ENCODE measurements around the gene SLIT3. TPM values are rescaled to one million over a fixed set of nuclear protein-coding genes. Genes with fewer than 3 reads are reported as not detected.

The SLIT3 gene
- total and polyA plus RNA-seq, 2 experiments from 2014 or later = 0.59 to 0.71 TPM

- Mint-ChIP-seq H3K27ac (no peak overlapping the region), H3K4me3 (no peak overlapping the region; the same call in 2 of the 3 replicates), H3K9me3 (no peaks in the 10 kb centered on the region; the same call in 2 of the 3 replicates), H3K4me1 (peaks cover 22% of the 10 kb centered on the region), H3K27me3 (ENCODE audit: insufficient read depth, low read depth, poor library complexity) (peaks cover 39% of the 10 kb centered on the region), H3K36me3 (ENCODE audit: low read depth) (no peaks in the 10 kb centered on the region)
- H2AFZ ChIP-seq = no peak overlapping the region
- no peaks in the 10 kb centered on the region for H3F3A ChIP-seq (replicated peaks; ENCODE audit: low read depth)
- H3K4me2 ChIP-seq = 0 out of 2 replicates have a peak overlapping the region, but pooled peaks have one; percentile 89
- H3K4me1 ChIP-seq (ENCODE audit: insufficient read depth) = peaks cover 11% of the 10 kb centered on the region
- no peak overlapping the region for H3K27ac ChIP-seq (ENCODE audit: low read depth)
- no peak for TF ChIP-seq CREB1 (CRISPR knock-in tag; IDR thresholded peaks at IDR 0.05; ENCODE audit: low read depth)
- DNase-seq (ENCODE audit: low spot score) (no peak), ATAC-seq (no peak)
- H4K20me1 ChIP-seq (replicated peaks; ENCODE audit: insufficient read depth) = no peaks in the 10 kb centered on the region
- H3K27me3 ChIP-seq (ENCODE audit: insufficient read depth) = peaks cover 45% of the 10 kb centered on the region
- H3K9me2 ChIP-seq (ENCODE audit: insufficient read depth) = no peaks in the 10 kb centered on the region
- H3K79me2 ChIP-seq (replicated peaks; ENCODE audit: insufficient read depth) = no peaks in the 10 kb centered on the region
- no peaks in the 10 kb centered on the region for H3K36me3 ChIP-seq (ENCODE audit: insufficient read depth)
- no peak overlapping the region for H3K4me3 ChIP-seq
Measured at GRCh38 chr5:169299191-169299662, 1.7 kb downstream of the SLIT3 start.

GRCh38 chr5:169298193-169298592 lies 2.7 kb downstream of the SLIT3 start:
- H3K27ac Mint-ChIP-seq = no peak overlapping the region
- Histone ChIP-seq H3K4me1 (ENCODE audit: insufficient read depth) (peaks cover 11% of the 10 kb centered on the region), H3K4me2 (no peak overlapping the region), H3K9me2 (ENCODE audit: insufficient read depth) (no peaks in the 10 kb centered on the region), H3K36me3 (ENCODE audit: insufficient read depth) (no peaks in the 10 kb centered on the region), H3K79me2 (replicated peaks; ENCODE audit: insufficient read depth) (no peaks in the 10 kb centered on the region), H3K4me3 (no peak overlapping the region), H3K27me3 (ENCODE audit: insufficient read depth) (peaks cover 45% of the 10 kb centered on the region), H3K27ac (ENCODE audit: low read depth) (no peak overlapping the region), H3F3A (replicated peaks; ENCODE audit: low read depth) (no peaks in the 10 kb centered on the region), H2AFZ (no peak overlapping the region), H4K20me1 (replicated peaks; ENCODE audit: insufficient read depth) (no peaks in the 10 kb centered on the region)
- DNase-seq (ENCODE audit: low spot score) = no peak
- no peaks in the 10 kb centered on the region for H3K36me3 Mint-ChIP-seq (ENCODE audit: low read depth)
- H3K4me3 Mint-ChIP-seq = no peak overlapping the region
- H3K27me3 Mint-ChIP-seq (ENCODE audit: insufficient read depth, low read depth, poor library complexity) = peaks cover 39% of the 10 kb centered on the region
- peaks cover 22% of the 10 kb centered on the region for H3K4me1 Mint-ChIP-seq
- ATAC-seq = no peak
- no peaks in the 10 kb centered on the region; the same call in 2 of the 3 replicates for H3K9me3 Mint-ChIP-seq
- TF ChIP-seq CREB1 (CRISPR knock-in tag; IDR thresholded peaks at IDR 0.05; ENCODE audit: low read depth) = no peak
- TF ChIP-seq NANOG (IDR thresholded peaks at IDR 0.05; ENCODE audit: borderline replicate concordance) = no peak
- TF ChIP-seq ZNF462 (CRISPR knock-in tag; IDR thresholded peaks at IDR 0.05) = no peak
- no peak for TF ChIP-seq STAT1 (IDR thresholded peaks at IDR 0.05; ENCODE audit: unreplicated experiment)
- no peak for TF ChIP-seq ZNF331 (CRISPR knock-in tag; IDR thresholded peaks at IDR 0.05; ENCODE audit: low read depth)
- TF ChIP-seq EZH2 (IDR thresholded peaks at IDR 0.05; ENCODE audit: low read depth, unreplicated experiment) = no peak

Data from GM23338 (cell line).